ENCODE measurements around the gene CTNNBL1. TPM values are rescaled to one million over a fixed set of nuclear protein-coding genes. Genes with fewer than 3 reads are reported as not detected.

Gene CTNNBL1
- total and polyA plus RNA-seq, 2 donors (not counting 3 experiments of a cell fraction or from before 2014, with no cell fraction given), result 20.8 to 60.2 TPM

DNA sequence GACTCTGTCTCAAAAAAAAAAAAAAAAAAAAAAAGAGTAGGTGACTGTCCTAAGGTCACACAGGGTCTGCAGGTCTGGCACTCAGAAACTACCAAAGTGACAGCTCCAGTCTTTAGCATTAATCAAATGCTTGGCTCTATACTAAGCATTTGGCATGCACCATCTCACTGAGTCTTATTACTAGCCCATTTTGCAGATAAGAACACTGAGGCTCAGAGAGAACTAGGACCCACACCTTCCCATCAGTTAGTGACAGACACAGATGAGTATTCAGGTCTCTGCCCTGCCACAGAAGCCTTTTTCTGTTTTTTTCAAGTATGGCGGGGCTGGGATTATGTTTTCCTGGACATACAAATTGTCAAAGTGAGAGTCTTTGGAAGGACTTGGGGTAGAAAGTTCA lies 186.0 kb downstream of the CTNNBL1 start:
- no peaks in the 10 kb centered on the region for H4K20me1 ChIP-seq (replicated peaks; ENCODE audit: control insufficient read depth, extremely low read depth, insufficient read depth, low read length)
- BruUV-seq (replicated peaks), result no TSS peak
- no peak overlapping the region for H3K27ac ChIP-seq (ENCODE audit: insufficient read depth, low read depth, low read length)
- H3K4me2 ChIP-seq (ENCODE audit: insufficient read depth, low read length), result no peak overlapping the region
- dilution Hi-C loops (cut with MboI; ENCODE audit: extremely low pct_ligation_motif_present, low sequenced_read_pairs), result no loop called here
- no peak overlapping the region for H3K4me3 ChIP-seq (replicated peaks in 1 of 3; ENCODE audit: insufficient read depth in 1 of 3, low read depth in 1 of 3, low read length in 3 of 3)
- DNase-seq (ENCODE audit: low read depth, low spot score) (no peak), FAIRE-seq (no peak)
- ChIA-PET POLR2A (no interaction called here), CTCF (no interaction called here)
- TF ChIP-seq POLR2A (IDR thresholded peaks at IDR 0.05; ENCODE audit: low read depth, low read length) (no peak), MYC (IDR thresholded peaks at IDR 0.05; ENCODE audit: low read depth, low read length) (no peak), POLR2AphosphoS5 (IDR thresholded peaks at IDR 0.05; ENCODE audit: insufficient read depth, low read depth, low read length) (no peak), EZH2 (IDR thresholded peaks at IDR 0.05; ENCODE audit: borderline replicate concordance, low read depth, low read length, severe bottlenecking) (no peak)
- TF ChIP-seq, protein P1, sequence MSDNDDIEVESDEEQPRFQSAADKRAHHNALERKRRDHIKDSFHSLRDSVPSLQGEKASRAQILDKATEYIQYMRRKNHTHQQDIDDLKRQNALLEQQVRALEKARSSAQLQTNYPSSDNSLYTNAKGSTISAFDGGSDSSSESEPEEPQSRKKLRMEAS (IDR thresholded peaks at IDR 0.05; ENCODE audit: insufficient read depth, insufficient read length), result no peak
- no peaks in the 10 kb centered on the region for H3K4me1 ChIP-seq (ENCODE audit: control insufficient read depth, extremely low read depth, insufficient read depth, low read length)
- no peaks in the 10 kb centered on the region for H3K79me2 ChIP-seq (ENCODE audit: control insufficient read depth, insufficient read depth, low read length)
- no peak overlapping the region for H2AFZ ChIP-seq (ENCODE audit: low read depth, low read length)
- no peak overlapping the region for H3K9ac ChIP-seq (replicated peaks; ENCODE audit: extremely low read depth, insufficient read depth, low read length)
- intact Hi-C loops (cut with micrococcal nuclease), result no loop called here
- no peaks in the 10 kb centered on the region for H3K27me3 ChIP-seq (ENCODE audit: control insufficient read depth in 2 of 2, insufficient read depth in 2 of 2, low read length in 2 of 2)
- H3K9me1 ChIP-seq (replicated peaks; ENCODE audit: control insufficient read depth, extremely low read depth, insufficient read depth, low read length), result no peaks in the 10 kb centered on the region
- no peaks in the 10 kb centered on the region for H3K36me3 ChIP-seq (ENCODE audit: control insufficient read depth in 2 of 2, extremely low read depth in 1 of 2, insufficient read depth in 2 of 2, low read length in 2 of 2)
- H3K9me3 ChIP-seq (replicated peaks; ENCODE audit: control insufficient read depth, insufficient read depth, low read length), result no peaks in the 10 kb centered on the region

DNA sequence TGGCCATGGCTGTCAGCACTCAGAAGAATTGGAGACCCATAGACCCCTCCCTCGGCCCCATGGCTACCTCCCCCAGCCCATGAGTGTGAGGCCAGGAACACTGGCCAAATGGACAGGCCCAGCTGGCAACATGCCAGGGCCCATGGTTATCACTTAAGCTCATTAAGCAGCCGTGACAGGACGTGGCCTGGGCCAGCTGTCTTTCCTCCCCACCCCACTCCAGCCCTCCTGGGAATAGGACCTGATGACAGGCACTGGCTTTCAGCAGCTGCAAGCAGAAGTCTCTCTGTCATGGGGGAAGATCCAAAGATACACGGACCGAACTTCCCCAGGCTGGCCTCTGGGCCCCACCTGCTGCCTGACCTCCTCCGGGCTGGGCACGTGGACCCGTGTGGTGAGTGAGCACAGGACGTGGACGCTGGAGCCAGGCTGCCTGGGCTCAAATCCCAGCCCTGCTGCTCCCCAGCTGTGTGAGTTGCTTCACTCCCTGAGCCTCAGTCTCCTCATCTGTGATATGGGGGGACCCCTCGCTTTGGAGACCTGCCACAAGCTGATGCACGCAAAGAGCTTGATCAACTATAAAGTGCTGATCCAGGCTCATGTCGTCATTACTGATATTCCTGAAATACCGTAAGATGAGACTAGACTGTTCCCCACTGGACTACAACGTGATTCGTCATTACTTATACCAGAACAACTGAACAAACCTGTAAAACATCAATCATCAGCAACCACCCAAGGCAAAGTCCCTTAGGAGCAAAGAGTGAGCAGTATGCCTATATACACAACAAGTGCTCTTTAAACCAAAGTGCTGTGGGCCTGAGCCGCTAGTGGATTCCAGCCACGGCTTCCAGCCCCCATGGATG lies 187.1 kb downstream of the CTNNBL1 start:
- POLR2A ChIA-PET, result interaction anchor here (0.6 kb wide), 1 partner anchor 451 kb away, joined by 3 read pairs; no protein-coding TSS in a partner anchor
- no peaks in the 10 kb centered on the region for H3K9me3 ChIP-seq (replicated peaks; ENCODE audit: control insufficient read depth, insufficient read depth, low read length)
- no peak overlapping the region for H3K9ac ChIP-seq (replicated peaks; ENCODE audit: extremely low read depth, insufficient read depth, low read length)

More for the DNA sequence above, 187.1 kb downstream of the CTNNBL1 start:
- Histone ChIP-seq H2AFZ (ENCODE audit: low read depth, low read length) (no peak overlapping the region), H3K4me3 (replicated peaks in 1 of 3; ENCODE audit: insufficient read depth in 1 of 3, low read depth in 1 of 3, low read length in 3 of 3) (no peak overlapping the region), H3K4me1 (ENCODE audit: control insufficient read depth, extremely low read depth, insufficient read depth, low read length) (no peaks in the 10 kb centered on the region), H4K20me1 (replicated peaks; ENCODE audit: control insufficient read depth, extremely low read depth, insufficient read depth, low read length) (no peaks in the 10 kb centered on the region), H3K79me2 (ENCODE audit: control insufficient read depth, insufficient read depth, low read length) (no peaks in the 10 kb centered on the region), H3K27ac (ENCODE audit: insufficient read depth, low read depth, low read length) (no peak overlapping the region), H3K36me3 (ENCODE audit: control insufficient read depth in 2 of 2, extremely low read depth in 1 of 2, insufficient read depth in 2 of 2, low read length in 2 of 2) (no peaks in the 10 kb centered on the region), H3K4me2 (ENCODE audit: insufficient read depth, low read length) (no peak overlapping the region), H3K9me1 (replicated peaks; ENCODE audit: control insufficient read depth, extremely low read depth, insufficient read depth, low read length) (no peaks in the 10 kb centered on the region), H3K27me3 (ENCODE audit: control insufficient read depth in 2 of 2, insufficient read depth in 2 of 2, low read length in 2 of 2) (no peaks in the 10 kb centered on the region)
- CTCF ChIA-PET, result no interaction called here
- no peak for DNase-seq (ENCODE audit: low read depth, low spot score)
- no peak for FAIRE-seq
- TF ChIP-seq FOS (IDR thresholded peaks at IDR 0.05; ENCODE audit: borderline replicate concordance, insufficient read depth, low read length) (no peak), MYC (IDR thresholded peaks at IDR 0.05; ENCODE audit: low read depth, low read length) (no peak), EZH2 (IDR thresholded peaks at IDR 0.05; ENCODE audit: borderline replicate concordance, low read depth, low read length, severe bottlenecking) (no peak), POLR2AphosphoS5 (IDR thresholded peaks at IDR 0.05; ENCODE audit: insufficient read depth, low read depth, low read length) (no peak), GATA2 (IDR thresholded peaks at IDR 0.05; ENCODE audit: insufficient read depth, insufficient read length, low read depth, low read length) (no peak), JUN (IDR thresholded peaks at IDR 0.05; ENCODE audit: borderline replicate concordance, insufficient read depth, insufficient read length, low read depth) (no peak), POLR2A (IDR thresholded peaks at IDR 0.05; ENCODE audit: low read depth, low read length) (no peak)
- TF ChIP-seq, protein P1 (IDR thresholded peaks at IDR 0.05; ENCODE audit: insufficient read depth, insufficient read length), result no peak
- TF ChIP-seq, protein P2, sequence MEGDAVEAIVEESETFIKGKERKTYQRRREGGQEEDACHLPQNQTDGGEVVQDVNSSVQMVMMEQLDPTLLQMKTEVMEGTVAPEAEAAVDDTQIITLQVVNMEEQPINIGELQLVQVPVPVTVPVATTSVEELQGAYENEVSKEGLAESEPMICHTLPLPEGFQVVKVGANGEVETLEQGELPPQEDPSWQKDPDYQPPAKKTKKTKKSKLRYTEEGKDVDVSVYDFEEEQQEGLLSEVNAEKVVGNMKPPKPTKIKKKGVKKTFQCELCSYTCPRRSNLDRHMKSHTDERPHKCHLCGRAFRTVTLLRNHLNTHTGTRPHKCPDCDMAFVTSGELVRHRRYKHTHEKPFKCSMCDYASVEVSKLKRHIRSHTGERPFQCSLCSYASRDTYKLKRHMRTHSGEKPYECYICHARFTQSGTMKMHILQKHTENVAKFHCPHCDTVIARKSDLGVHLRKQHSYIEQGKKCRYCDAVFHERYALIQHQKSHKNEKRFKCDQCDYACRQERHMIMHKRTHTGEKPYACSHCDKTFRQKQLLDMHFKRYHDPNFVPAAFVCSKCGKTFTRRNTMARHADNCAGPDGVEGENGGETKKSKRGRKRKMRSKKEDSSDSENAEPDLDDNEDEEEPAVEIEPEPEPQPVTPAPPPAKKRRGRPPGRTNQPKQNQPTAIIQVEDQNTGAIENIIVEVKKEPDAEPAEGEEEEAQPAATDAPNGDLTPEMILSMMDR (IDR thresholded peaks at IDR 0.05; ENCODE audit: extremely low read depth in 1 of 2, insufficient read depth in 1 of 2, low read depth in 1 of 2, low read length in 2 of 2), result no peak
- intact Hi-C loops (cut with micrococcal nuclease), result no loop called here
- no TSS peak for BruUV-seq (replicated peaks)
- dilution Hi-C loops (cut with MboI; ENCODE audit: extremely low pct_ligation_motif_present, low sequenced_read_pairs), result no loop called here
